Myocyte (in vitro differentiated cells): Measurements from ENCODE around the gene LDHD. TPM values are rescaled to one million over a fixed set of nuclear protein-coding genes. Genes with fewer than 3 reads are reported as not detected.
A peak's percentile ranks its signal among the peaks of the same experiment; 100 is the strongest.

ENCODE experiments used
- DNase-seq: peaks from one replicate; pipeline ENCODE4 v3.0.0-alpha.2; 2012; ENCODE audit warnings: low read depth
- total RNA-seq: library from RNA; depleted of rRNA; stranded (reverse); fragments of >200 nt; gene quantifications from 2 replicates; pipeline ENCODE4 v1.2.3, GENCODE V29; 2014

The LDHD gene
- total RNA-seq, 1 donor from 2014 or later = 3.5 TPM

- DNase-seq = no peak
Observed at GRCh38 chr16:75114946-75115825, 1.4 kb downstream of the LDHD start.

DNA sequence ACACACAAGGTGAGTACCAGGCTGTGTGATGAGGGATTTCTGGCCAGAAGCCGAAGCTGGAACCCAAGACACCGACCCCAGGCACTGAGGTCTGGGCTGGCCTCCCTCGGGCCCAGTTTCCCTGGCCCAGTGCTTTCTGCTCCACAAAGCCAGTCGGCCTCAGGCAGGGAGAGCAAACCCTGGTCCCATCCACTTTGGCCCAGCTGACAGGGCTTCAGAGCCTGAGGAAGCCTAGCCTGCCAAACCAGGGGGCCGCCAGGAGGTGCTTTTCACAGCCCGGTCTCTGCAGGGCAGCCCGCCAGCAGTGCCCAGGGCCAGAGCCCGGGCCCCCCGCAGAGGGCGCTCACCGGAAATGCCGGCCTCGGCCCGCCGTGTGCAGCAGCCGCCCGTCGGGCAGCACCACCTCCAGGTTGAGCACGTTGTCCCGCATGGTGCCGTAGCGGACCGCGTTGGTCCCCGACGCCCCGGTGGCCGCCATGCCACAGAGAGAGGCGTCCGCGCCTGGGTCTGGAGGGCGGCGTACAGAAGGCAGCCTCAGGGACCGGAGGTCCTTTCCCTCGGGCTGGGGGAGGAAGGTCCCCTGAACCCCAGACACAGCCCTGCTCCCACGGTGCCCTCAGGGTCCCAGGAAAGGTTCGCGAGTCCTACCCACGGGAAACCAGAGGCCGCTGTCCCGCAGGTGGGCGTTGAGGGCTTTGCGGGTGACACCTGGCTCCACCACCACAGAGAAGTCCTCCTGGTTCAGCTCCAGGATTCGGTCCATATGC, 2.2 kb downstream of the LDHD start:
- DNase-seq = no peak

DNA sequence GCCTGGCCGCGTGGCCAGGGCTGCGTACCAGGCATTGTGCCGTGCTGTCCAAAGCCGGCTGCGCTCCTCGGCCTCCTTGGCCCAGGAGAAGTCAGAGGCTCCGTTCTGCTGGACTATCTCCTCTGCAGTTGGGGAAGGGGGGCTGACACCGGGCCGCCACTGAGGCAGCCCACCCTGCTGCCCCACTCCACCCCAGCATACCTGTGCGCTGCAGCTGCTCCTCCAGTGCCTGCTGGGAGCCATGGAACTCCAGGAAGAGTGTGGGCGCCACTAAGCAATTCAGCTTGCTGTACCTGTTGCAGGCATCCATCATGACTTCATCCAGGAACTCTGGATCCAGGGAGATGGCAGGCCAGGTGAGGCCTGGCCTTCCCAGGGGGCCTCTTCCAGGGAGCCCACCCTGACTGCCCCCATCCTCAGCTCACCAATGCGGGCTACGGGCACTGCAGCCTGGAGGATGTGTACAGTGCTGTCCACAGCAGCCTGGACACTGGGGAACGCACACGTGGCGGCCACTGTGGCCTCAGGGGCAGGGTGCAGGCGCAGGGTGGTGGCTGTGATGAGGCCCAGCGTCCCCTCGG, 2.9 kb downstream of the LDHD start:
- no peak for DNase-seq

DNA sequence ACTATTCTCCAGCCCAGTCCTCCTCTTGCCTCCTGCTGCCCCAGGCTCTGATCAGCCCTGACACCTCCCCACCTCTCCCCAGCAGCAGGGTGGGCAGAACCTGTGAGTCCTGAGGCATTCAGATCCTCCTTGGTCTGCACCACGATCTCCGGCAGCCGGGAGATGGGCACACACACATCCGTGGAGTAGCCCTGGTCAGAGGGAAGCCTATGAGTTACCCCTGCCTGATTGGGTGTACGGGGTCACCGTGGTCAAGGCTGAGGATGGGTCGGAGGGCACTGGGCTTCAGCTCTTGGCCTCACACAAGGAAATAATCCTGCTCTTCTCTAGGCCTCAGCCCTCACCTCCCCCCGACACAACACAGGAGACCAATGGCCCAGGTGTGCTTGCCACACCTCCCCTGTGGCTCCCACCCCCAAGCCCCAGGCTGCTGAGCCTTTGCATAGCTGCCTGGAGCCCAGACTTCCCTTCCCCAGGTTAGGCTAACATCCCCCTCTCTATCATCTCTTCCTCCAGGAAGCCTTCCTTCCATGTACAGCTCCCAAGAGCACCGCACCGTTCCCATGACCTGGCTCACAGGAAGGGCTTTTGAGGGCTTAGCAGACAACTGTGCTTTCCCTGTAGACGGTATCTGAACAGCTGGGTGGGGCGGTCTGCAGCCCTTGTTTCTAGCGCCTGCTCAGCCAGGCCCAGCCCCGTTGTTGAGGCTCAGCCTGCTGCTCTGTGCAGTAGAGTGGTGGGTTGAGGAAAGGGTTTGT, 3.7 kb downstream of the LDHD start:
- DNase-seq = peak; percentile 50

- DNase-seq = no peak
Observed at GRCh38 chr16:75111961-75112733, 4.4 kb downstream of the LDHD start.

DNA sequence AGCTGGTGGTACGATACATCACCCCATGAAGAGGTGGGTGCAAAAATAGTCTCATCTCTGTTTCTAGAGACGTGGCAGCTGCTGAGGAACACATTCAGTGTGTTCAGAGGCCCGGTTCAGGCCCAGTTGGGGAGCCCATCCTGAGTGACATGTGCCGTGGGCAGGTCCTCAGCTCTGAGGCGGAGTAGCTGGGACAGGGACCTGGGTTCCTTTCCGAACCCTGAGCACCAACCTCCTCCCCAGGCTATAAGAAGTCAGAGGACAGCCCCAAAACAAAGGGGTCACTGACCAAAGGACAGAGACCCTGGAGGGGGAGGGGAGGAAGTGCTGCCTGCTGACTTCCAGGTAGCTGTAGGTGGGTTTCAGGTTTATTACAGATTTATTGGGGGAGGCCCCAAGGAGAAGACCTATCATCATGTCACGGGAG, 5.1 kb downstream of the LDHD start:
- no peak for DNase-seq

DNA sequence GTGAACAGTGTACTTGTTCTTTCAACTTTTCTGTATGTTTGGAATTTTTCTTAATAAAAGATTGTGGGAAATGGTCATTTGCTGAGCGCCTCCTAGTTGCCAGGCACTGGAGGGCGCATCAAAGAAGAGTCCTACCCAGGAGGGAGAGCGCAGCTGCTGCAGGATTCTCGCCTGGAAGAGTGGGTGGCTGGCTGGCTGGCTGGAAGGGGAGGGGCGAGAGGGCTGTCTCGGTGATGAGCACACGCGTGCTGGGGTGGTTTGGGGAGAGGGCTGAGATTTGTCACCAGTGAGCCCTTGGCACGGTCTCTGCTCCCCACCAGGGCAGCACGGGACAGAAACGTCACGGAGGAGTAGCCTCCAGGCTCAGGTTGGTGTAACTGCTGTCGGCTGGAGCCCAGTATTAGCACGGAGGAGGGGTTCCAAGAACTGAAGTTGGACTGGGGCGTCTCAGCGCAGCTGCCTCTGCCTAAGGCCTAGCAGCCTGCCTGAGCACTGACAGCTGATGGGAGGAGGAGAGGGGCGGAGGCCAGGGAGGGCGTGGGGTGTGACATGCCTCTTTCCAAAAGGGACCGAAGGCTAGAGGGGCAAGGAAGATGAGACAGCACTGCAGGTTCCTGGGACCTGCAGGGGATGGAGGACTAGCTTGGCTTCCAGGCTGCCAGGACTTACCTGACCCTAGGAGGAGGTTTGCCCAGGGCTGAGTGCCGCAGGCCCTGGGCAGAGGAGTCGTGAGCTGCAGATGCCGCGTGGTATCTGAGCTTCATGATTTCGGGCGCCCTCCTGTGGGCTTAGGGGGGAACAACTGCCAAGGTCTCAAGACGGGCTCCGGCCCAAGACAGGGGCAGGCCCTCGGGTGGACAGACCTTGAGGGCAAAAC, 5.7 kb downstream of the LDHD start:
- peak; percentile 99 for DNase-seq

DNA sequence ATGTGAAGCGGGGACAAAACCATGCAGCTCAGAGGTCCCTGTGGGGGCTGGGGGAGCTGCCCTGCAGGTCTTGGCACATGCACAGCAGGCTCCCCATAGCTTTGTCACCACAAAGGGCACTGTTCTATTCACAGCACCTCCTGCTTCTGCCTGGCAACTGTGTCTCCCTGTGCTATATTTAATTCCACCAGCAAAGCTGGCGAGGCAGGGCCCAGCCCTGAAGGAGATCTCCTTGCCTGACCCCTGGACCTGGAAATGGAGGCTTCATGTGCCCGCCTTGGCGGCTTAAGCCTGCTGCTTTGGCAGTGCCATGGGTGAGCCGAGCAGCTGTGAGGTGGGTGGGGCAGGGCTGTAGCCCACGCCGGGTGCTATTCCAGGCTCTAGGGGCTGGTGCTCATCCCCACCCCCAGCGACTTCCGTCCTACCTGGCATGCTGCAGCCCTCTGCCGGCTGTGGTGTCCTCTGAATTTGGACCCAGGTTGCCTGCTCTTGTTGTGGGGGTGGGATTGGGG, 6.8 kb downstream of the LDHD start:
- DNase-seq = peak; percentile 98

DNA sequence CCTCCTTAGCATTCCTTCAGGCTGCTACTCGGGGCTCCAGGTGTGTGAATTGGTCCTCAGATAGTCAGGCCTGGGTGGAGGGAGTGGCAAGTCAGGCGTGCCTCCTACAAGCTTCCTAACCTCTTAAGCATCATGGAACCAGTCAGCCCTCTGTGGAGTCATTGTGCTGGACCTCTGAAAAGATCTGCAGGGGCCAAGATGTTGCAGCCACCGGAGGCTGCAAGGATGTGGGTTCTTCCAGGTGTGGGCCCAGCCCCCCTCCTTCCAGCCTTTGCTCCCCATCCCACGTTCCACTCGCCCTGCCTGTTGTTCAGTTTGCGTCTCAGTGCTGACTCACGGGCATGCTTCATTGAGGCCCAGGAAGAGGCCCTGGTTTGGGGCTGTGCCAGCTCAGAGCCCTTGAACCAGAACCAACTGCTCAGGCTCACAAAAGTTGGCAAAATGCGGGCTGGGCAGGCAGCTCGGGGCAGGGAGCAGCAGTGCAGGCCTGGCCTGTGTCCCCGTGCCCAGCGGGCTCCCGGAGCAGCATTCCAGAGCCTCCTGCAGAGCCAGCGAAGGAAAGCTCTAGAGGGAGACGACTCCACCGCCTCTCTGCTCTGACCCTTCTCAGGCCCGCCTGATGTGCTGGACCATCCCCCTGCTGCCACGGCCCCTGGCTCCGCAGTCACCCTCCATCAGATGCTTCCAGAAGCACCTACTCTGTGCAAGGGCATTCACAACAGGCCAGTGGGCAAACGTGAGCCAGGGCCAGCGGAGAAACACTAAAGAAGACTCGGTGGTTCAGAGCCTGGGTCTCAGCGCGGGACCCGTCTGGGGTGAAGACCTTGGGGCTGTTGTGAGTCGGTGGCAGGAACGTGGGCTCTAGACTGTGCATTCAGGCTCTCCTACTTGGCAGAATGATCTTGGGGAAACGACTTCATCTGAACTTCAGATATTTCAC, 7.5 kb downstream of the LDHD start:
- peak; percentile 99 for DNase-seq

DNA sequence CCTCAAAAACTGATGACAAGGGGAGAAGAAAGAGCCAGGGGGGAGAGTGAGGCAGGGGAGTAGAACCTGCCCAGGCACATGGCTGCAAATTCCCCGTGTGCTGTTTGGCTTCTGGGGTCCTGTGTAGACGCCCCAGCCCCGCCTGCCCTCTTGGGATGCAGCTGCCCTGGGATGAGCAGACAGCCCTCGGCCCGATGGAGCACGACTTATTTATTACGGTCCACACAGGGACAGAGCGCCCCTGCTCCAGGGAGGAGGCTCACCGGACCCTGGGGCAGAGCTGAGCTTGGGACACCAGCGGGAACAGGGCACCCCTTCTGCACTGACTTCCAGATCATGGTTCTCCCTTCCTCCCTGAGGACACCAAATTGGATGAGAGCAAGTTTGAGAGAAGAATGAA, 9.1 kb downstream of the LDHD start:
- DNase-seq = no peak

DNA sequence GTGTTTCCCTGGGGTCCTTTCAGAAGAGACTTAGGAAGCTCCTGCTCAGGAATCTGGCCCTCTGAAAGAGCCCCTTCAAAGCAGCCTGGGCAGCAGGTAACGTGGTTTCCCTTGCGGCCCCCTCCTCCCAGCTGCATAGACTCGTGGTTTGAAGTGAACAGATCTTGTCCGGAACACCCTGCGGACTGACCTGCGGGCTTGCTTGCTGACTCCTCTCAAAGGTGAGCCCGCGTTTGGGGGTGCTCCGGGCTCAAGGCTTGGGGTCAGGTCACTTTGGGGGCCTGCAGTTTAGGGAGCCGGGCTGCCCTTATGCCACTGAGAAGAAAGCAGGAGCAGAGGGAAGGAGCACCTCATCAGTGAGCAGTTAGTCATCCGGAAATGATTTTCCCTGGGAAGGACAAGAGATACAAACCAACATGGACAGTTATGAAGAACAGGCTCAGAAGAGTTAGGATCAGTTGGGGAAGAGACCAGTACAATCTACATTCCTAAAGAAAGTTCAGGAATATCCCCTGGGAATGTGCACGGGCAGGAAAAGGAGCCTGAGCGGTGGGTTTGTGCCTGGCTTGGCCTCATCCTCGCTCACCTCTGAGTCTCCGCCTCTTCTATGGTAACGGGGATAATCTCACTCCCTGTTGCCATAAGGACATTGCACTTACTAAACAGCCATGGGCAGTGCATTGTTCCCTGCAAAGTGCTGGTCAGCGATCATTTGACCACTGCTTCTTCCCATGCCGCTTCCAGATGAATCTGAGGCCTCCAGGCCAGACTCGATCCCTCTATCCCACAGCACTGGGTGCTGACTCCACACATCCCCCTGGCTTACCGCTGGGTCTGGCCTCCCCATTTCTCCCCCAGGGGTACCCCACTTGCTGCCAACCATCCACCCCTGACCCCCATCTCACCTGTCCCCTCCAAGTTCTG, 10.0 kb downstream of the LDHD start:
- no peak for DNase-seq

- DNase-seq = no peak
Observed at GRCh38 chr16:75105306-75106061, 11.1 kb downstream of the LDHD start.

DNA sequence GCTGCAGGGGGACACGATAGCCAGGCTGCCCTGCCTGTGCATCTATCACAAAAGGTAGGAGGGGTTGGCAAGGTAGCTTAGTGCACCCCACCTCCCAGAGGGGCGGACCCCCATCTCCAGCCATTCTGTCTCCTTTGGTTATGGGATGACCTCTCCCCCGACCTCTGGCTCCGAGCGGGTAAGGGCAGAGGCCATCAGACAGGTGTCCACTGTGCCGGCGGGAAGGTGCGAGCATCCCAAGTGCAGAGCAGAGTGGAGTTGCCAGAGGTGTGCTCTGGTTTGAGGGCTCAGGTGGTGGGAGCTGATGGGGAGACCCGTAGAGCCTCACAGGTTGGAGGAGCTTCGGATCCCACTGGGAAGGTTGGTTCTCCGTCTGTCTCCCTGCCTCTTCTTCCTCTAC, 11.7 kb downstream of the LDHD start:
- DNase-seq = no peak

DNA sequence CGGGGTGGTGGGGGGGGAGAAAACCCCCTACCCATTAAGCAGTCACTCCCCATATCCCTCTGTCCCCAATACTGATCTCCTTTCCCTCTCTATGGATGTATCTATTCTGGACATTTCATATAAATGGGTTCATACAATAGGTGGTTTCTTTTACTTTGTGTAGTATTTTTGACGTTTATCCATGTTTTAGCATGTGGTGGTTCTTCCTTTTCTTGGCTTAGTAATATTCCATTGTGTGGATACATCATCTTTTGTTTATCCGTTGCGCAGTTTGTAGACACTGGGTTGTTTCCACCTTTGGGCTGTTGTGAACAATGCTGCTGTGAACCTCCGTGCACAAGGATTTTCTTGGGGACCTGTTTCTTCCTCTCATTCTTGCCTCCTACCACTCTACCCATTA, 12.6 kb downstream of the LDHD start:
- no peak for DNase-seq

GRCh38 chr16:75102595-75102994, 14.0 kb downstream of the LDHD start:
- no peak for DNase-seq

GRCh38 chr16:75101635-75102034, 14.9 kb downstream of the LDHD start:
- DNase-seq = no peak
